GM10847 (cell line): ENCODE data around the gene SLC27A2.

ENCODE experiments used
- POLR2A ChIP-seq: IDR thresholded peaks from 2 replicates; pipeline ENCODE4 v1.6.1; 2011; ENCODE audit not compliant: insufficient read length; ENCODE audit errors: extremely low read depth

SLC27A2 gene

DNA sequence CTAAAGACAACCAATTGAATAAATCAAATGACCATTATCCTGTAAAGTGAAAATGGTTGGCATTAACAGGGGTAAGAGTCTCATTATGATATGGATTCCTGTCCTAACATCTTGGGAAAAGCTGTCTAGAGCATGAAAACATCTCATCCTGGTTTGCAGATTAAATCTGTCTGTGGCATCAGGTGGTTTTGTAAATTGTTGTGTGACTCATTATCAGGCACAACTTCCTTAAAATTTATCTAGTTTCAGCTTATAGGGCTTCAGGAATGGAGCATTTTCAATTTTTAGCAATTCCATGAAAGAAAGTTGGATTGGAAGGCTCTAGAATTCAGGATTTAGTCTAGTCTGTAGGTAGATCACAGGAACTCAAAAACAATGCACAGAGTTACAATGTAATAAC is 31.1 kb upstream of the SLC27A2 start:
- TF ChIP-seq POLR2A, result no peak

DNA sequence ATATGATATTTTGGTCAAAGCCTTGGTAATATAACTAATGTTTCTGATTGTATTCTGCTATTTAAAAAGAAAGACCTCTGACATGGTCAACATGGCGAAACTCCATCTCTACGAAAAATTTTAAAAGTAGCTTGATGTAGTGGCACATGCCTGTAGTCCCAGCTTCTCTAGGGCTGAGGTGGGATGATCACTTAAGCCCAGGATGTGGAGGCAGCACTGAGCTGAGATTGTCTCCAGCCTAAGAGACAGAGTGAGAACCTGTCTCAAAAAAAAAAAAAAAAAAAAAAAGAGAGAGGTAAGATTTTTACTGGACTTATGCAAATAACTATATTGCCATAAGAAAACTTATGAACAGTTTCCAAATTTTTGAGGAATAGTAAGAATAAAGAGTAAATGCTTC is 30.5 kb upstream of the SLC27A2 start:
- TF ChIP-seq POLR2A, result no peak

DNA sequence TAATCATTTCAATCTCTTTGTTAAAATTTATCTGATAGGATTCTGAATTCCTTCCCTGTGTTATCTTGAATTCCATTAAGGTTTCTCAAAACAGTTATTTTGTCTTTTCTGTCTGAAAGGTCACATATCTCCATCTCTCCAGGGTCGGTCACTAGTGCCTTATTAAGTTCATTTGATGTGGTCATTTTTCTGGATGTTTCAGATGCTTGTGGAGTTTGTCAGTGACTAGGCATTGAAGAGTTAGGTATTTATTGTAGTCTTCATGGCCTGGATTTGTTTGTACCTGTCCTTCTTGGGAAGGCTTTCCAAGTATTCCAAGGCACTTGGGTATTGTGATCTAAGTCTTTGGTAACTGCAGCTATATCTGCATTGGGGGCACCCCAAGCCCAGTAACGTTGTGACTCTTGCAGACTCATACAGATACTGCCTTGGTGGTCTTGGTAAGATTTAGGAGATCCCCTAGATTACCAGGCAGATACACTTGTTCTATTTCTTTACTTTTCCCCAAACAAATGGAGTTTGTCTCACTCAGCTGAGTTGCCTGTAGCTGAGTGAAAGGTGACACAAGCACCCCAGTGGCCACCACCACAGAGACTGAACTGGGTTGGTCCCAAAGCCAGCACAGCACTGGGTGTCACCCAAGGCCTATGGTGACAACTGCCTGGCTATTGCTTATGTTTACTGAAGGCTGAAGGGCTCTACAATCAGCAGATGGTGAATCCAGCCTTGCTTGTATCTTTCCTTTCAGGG is 18.9 kb upstream of the SLC27A2 start:
- TF ChIP-seq POLR2A, result no peak

DNA sequence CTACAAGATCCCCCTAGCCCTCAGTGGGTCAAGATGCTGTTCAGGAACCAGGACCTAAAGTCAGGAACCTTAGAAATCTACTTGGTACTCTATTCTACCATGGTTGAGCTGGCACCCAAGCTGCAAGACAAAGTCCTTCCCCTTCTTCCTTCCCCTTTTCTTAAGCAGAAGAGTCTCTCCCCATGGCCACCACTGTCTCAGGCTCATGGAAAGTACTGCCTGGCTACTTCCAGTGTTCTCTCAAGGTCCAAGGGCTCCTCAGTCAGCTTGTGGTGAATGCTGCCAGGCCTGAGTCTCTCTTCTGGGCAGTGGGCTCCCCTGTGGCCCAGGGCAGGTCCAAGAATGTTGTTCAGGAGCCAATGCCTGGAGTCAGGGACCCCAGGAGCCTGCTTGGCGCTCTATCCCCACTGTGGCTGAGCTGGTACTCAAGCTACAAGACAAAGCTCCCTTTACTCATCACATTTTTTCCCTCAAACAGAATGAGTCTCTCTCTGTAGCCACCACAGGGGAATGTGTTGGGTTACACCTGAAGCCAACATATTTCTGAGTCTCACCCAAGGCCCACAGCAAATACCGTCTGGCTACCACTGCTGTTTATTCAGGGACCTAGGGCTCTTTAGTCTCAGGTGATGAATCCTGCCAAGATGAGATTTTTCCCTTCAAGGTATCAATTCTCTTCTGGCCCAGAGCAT is 18.1 kb upstream of the SLC27A2 start:
- no peak for TF ChIP-seq POLR2A

DNA sequence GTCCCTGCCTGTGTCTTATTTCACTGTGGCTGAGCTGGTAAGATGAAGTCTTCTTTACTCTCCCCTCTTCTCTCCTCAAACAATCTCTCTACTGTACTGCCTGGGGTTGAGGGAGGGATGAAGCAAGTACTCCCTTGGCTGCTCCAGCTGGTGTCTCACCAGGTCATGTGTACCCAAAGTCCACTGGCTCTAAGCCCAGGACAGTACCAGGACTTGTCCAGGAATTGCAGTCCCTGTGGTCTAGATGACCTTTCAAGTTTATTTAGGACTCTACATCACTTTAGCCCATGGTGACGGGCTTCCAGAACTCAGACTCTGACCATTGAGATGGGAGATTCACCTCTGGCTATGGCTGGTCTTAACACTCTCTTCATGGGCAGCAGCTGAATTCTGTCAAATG is 17.5 kb upstream of the SLC27A2 start:
- TF ChIP-seq POLR2A, result no peak

DNA sequence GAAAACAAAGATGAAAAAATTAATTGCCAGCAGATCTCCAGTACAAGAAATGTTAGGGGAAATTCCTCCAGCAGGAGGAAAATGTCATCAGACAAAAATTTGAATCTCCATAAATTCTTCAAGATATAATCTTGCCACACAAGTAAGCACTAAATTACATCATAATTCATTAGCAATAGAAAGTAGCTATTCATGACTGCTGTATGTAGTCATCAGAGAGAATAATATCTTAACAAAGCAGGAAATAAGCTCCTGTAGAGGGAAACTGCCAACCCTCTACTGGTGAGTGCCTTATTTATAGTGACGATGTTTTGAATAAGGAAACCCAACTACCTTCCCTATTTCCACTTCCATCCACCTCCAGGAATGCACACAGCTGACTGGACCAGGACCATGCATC is 15.8 kb upstream of the SLC27A2 start:
- TF ChIP-seq POLR2A, result no peak

DNA sequence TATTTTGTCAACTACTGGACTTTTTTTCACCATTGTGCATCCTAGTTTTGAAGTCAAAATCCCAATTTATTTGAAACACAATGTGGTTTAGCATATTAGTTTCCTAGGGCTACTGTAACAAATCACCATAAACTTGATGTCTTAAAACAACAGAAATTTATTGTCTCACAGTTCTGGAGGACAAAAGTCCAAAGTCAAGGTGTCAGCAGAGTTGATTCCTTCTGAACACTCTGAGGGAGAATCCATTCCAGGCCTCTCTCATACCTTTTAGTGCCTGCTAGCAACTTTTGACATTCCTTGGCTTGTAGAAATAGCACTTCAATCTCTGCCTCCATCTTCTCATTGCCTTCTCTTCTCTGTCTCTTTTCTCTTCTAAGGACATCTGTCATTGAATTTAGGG is 14.9 kb upstream of the SLC27A2 start:
- TF ChIP-seq POLR2A, result no peak

DNA sequence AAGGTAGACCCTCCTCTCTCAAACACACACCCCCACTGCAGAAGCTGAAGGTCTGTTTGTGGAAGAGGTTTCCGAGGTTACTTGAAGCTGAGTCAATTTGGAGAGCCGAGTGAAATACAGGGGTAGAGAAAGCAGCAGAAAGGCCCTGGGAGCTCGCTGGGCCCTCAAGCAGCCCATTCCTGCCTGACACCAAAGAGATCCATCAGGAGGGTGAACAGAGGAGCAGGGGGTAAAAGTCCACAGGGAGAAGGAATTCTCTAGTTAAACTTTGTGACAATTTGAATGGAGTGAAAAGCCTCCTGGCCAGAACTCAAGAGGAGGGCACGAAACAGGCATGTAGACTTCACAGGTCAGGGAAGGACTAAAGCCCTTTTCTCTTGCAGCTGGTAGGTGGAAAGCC is 13.6 kb upstream of the SLC27A2 start:
- no peak for TF ChIP-seq POLR2A

DNA sequence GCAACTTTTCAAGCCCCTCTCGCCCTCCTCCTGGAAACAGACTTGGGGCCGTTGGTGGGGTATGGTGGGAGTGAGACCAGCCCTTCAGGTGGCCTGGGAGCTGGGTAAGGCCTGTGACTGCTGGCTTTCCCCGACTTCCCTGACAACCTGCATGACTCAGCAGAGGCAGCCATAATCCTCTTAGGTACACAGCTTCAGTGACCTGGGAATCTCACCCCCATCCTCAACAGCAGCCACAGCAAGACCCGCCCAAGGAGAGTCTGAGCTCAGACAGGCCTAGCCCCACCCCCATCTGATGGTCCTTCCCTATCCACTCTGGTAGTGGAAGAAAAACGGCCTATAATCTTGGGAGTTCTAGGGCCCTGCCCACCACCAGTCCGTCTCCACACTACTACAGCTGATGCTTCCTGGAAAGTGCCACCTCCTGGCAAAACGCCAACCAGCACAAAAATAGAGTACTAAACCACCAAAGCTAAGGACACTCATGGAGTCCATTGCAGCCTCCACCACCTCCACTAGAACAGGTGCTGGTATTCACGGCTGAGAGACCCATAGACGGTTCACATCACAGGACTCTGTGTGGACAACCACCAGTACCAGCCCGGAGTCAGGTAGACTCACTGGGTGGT is 13.1 kb upstream of the SLC27A2 start:
- TF ChIP-seq POLR2A, result no peak

DNA sequence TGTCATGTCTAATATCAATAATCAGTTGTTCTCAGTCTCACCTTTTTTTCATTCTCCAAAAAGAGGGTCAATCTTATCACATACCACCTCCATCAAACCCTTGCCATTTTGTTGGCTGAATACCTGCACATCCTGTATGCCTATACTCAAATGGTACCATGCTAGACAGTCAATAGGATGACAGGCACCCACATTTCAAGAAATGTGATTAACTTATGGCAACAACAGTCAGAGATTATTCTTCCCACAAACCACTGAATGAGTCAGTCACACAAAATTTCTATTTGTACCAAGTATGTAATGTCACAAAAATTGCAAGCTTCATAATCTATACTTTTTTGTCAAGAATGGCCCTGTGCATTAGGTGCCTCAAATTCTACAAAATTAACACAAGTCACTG is 5.1 kb upstream of the SLC27A2 start:
- no peak for TF ChIP-seq POLR2A

DNA sequence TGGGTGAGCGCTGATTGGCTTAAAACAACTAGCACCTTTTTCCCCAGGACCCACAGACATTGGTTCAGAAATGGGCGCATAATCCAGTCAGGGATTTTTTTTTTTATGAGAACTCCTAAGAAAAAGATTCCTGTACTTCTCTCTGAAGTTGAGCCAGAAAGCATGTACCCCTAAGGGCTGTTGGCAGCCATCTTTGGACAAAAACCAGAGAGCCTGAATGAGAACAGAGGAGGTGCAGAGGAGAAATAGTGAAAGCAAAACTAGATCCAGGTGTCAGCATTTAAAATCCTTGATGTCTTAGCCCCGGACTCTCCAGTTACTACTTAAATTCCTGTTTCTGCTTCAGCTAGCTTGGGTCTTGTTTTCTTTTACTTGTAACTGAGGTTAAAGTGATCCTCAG is 1.9 kb upstream of the SLC27A2 start:
- TF ChIP-seq POLR2A, result no peak

DNA sequence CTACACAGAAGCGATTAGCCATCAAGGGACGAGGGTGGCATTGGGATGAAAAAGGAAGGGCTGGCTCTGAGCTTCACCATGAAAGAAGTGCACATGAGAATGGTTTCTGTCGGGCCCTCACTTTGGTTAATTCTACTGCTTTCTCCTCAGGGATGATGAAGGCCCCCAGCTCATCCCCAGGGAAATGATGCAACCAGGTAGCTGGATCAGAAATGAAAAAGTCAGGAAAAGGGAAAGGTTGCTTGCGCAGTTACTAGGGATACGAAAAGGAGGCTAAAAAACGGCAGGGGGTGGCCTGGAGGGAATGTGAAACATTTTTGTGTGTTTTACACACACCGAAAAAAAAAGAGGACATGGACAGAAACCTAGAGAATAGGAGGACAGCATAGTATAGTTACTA is 1.4 kb upstream of the SLC27A2 start:
- no peak for TF ChIP-seq POLR2A

DNA sequence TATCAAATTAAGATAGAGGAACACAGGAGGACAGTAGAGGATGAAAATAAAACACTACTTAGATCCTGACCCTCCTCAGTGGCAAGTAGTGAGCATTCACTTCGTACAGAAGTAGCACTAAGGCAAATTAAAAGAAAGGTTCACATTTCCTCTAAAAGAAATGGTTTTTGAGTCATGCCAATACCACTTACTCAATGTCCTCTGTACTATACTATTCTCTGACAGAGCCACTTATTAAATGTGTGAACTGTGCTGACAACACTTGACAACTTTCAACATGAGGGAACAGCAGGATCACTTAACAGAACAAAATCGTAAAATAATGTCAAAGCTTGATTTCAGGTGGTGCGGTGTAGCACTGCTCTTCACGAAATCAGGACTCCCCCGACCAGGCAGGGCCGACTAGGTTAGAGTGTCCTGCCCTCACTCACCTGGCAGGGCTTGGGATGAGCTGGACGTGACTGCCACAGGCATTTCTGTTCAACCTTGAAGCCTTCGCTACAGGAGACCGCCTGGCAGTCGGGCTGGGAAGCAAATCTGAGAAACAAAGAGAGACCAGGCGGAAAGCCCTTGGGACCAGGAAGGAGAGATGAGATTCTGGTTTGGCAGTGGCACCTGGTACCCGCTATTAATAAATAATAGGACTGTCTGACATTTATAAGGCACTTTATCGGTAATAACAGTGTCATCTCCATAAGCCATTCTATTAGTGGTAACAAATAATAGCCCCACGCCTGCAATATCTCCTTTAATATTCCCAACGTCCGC is 611 bp upstream of the SLC27A2 start:
- no peak for TF ChIP-seq POLR2A

DNA sequence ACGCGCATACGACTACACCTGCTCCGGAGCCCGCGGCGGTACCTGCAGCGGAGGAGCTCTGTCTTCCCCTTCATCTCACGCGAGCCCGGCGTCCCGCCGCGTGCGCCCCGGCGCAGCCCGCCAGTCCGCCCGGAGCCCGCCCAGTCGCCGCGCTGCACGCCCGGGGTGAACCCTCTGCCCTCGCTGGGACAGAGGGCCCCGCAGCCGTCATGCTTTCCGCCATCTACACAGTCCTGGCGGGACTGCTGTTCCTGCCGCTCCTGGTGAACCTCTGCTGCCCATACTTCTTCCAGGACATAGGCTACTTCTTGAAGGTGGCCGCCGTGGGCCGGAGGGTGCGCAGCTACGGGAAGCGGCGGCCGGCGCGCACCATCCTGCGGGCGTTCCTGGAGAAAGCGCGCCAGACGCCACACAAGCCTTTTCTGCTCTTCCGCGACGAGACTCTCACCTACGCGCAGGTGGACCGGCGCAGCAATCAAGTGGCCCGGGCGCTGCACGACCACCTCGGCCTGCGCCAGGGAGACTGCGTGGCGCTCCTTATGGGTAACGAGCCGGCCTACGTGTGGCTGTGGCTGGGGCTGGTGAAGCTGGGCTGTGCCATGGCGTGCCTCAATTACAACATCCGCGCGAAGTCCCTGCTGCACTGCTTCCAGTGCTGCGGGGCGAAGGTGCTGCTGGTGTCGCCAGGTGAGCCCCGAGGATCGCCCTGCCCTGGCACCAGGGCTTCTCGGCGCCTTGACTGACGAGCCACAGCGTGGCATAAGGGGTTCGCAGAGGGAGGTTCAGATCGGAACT is 420 bp downstream of the SLC27A2 start:
- no peak for TF ChIP-seq POLR2A

DNA sequence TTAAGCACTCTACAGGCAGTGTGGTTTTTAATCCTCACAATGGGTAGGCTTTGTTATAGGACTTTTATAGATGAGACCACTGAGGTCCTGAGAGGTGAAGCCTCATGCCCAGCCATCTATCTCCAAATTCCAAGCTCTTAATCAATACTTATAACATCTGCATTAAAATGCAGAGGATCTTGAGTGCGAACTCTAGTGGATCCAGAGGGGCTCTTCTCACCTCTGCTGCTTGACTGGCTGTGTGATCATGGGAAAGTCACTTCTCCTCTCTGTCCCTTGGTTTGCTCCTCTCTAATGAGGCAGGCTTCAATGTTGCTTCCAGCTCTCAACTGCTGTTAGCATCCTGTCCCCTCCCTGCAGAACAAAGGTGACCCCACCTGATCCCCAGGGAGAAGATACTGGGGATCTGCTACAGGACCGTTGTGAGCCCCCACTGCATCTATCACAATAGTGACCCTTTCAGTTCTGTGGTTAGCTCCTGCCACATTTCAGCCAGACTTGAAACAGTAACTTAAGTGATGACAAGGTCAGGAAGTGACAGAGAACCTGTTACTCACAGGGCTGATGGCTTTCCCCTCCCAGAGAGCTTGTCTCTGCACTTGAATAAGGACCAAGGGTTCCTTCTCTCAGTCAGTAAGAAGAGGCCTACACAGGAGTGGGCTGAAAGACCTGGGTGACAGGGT is 1.3 kb downstream of the SLC27A2 start:
- no peak for TF ChIP-seq POLR2A
